HCT116 (cell line): ENCODE data around the gene PHYKPL. TPM values are rescaled to one million over a fixed set of nuclear protein-coding genes. Genes with fewer than 3 reads are reported as not detected.

Experiments
- total RNA-seq: library from RNA; stranded (reverse); gene quantifications from one replicate; pipeline ENCODE4 v1.2.1, GENCODE V29; 2021; ENCODE audit not compliant: unreplicated experiment

The PHYKPL gene
- total RNA-seq, 1 experiment from 2014 or later = 57.8 TPM

Other genes with a start within 250 kb of the PHYKPL start
- gene PROP1, start 236.6 kb downstream of the PHYKPL start, total RNA-seq = not detected
- 5.2 TPM for gene N4BP3, start 119.3 kb downstream of the PHYKPL start, total RNA-seq
- gene RMND5B, start 101.8 kb downstream of the PHYKPL start, total RNA-seq = 24.1 TPM
- 260 TPM for gene NHP2, start 78.9 kb downstream of the PHYKPL start, total RNA-seq
- not detected for gene GMCL2, start 45.4 kb downstream of the PHYKPL start, total RNA-seq
- gene HNRNPAB, start 28.3 kb downstream of the PHYKPL start, total RNA-seq = 273 TPM